GM21360 (cell line): ENCODE measurements around the gene AGTRAP.
A peak's percentile ranks its signal among the peaks of the same experiment; 100 is the strongest.

ENCODE experiments used
- ATAC-seq: cut with Tn5 transposase; IDR thresholded peaks from one replicate; pipeline ENCODE4 v1.9.1; 2021; ENCODE audit warnings: mild to moderate bottlenecking, moderate library complexity; ENCODE audit not compliant: unreplicated experiment

AGTRAP gene

GRCh38 chr1:11735854-11736745 is at the start of gene AGTRAP:
Gene AGTRAP (plus strand): TSS chr1:11736136. CDS start chr1:11736209, 73 bp downstream.
- ATAC-seq = peak; percentile 55

- ATAC-seq = no peak
Observed at GRCh38 chr1:11688506-11688905, 47.4 kb upstream of the AGTRAP start.

GRCh38 chr1:11690397-11691301 is 45.3 kb upstream of the AGTRAP start:
- ATAC-seq = no peak

GRCh38 chr1:11691302-11691914 is 44.5 kb upstream of the AGTRAP start, which contains the start of gene DRAXIN:
Gene DRAXIN (plus strand): TSS chr1:11691710. CDS start chr1:11706259, 14,549 bp downstream.
- no peak for ATAC-seq

GRCh38 chr1:11691928-11692711 is 43.8 kb upstream of the AGTRAP start:
- no peak for ATAC-seq

- no peak for ATAC-seq
Observed at GRCh38 chr1:11693024-11693590, 42.8 kb upstream of the AGTRAP start.

- ATAC-seq = no peak
Observed at GRCh38 chr1:11693917-11694316, 42.0 kb upstream of the AGTRAP start.

- no peak for ATAC-seq
Observed at GRCh38 chr1:11695861-11696260, 40.1 kb upstream of the AGTRAP start.

- no peak for ATAC-seq
Observed at GRCh38 chr1:11697188-11697892, 38.6 kb upstream of the AGTRAP start.

GRCh38 chr1:11697893-11698210 is 38.1 kb upstream of the AGTRAP start:
- no peak for ATAC-seq

GRCh38 chr1:11700601-11701467 is 35.1 kb upstream of the AGTRAP start:
- ATAC-seq = no peak

- ATAC-seq = no peak
Observed at GRCh38 chr1:11701551-11701961, 34.4 kb upstream of the AGTRAP start.

- no peak for ATAC-seq
Observed at GRCh38 chr1:11701981-11702803, 33.7 kb upstream of the AGTRAP start.

- ATAC-seq = no peak
Observed at GRCh38 chr1:11703357-11704193, 32.4 kb upstream of the AGTRAP start.

GRCh38 chr1:11704194-11704529 is 31.8 kb upstream of the AGTRAP start:
- ATAC-seq = no peak

GRCh38 chr1:11704691-11705475 is 31.1 kb upstream of the AGTRAP start:
- no peak for ATAC-seq
